HG02973 (cell line): Measurements from ENCODE around the gene STK10.

Experiments
- ATAC-seq: cut with Tn5 transposase; IDR thresholded peaks from one replicate; pipeline ENCODE4 v1.9.1; 2021; ENCODE audit warnings: moderate library complexity; ENCODE audit not compliant: unreplicated experiment

Gene STK10

DNA sequence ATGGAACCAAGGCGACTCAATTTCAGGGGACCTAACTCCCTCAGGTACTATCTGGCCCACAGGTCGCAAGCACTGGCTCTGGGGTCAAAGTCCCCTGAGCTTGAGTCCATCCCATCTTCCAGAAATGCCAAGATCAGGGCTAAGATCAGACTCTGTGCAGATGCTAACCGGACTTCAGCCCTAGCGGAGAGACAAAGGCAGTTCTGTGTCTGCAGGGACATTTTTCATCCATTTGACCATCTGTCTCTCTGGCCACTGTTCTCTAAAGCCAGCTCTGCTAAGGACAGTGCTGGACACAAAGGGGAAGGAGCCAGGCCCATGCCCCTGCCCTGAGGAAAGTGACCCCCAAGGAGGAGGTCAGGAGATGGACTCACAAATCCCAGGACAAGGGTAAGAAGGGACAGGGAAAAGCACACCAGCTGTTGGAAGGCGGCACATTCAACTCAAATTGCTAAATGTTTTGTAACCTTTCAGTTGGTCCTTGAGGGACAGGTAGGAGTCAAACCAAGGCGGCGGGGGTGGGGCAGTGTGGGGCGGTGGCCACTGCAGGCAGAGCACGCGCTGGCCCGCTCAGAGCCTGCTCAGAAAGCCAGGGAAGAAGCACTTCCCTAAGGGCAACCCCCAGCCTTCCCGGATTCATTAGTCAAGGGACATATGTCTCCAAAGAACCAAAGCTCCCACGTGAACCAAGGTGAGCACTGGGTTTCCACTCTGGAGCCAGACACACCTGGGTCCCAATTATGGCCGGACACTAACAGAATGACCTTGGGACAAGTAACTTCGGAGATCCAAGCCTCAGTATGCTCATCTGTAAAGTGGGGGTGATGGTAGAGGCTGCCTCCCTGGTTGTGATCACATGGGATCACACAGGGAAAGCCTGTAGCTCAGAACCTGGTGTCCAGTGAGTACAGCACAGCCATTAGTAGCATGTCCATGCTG lies 42.8 kb downstream of the STK10 start:
- ATAC-seq: no peak

- ATAC-seq: no peak
Observed at GRCh38 chr5:172144291-172144815, 43.7 kb downstream of the STK10 start.

GRCh38 chr5:172143875-172144274 lies 44.1 kb downstream of the STK10 start:
- no peak for ATAC-seq

GRCh38 chr5:172142709-172143215 lies 45.3 kb downstream of the STK10 start:
- no peak for ATAC-seq

GRCh38 chr5:172141949-172142319 lies 46.1 kb downstream of the STK10 start:
- ATAC-seq: no peak

DNA sequence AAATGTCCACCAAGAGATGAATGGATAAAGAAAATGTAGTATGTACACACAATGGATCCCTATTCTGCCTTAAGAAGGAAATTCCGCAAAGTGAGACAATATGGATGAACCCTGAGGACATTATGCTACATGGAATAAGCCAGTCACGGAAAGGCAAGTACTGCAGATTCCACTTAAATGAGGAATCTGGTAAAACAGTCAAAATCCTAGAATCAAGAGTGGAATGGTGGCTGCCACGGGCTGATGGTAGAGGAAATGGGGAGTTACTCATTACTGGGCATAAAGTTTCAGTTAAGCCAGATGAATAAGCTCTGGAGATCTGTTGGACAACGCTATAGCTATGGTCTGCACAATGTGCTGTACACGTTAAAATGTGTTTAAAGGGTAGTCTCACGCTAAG lies 47.2 kb downstream of the STK10 start:
- ATAC-seq: no peak

DNA sequence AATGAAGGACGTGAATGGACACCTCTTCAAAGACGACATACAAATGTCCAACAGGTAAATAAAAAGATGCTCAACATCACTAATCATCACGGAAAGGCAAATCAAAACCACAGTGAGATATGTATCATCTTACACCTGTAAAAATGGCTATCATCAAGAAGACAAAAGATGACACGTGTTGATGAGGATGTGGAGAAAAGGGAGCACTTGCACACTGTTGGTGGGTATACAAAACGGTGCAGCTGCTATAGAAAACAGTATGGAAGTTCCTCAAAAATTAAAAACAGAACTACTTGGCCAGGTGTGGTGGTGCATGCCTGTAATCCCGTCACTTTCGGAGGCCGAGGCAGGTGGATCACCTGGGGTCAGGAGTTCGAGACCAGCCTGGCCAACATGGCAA lies 47.9 kb downstream of the STK10 start:
- ATAC-seq: no peak

- ATAC-seq: no peak
Observed at GRCh38 chr5:172137046-172137445, 51.0 kb downstream of the STK10 start.

- no peak for ATAC-seq
Observed at GRCh38 chr5:172133359-172134029, 54.5 kb downstream of the STK10 start.

DNA sequence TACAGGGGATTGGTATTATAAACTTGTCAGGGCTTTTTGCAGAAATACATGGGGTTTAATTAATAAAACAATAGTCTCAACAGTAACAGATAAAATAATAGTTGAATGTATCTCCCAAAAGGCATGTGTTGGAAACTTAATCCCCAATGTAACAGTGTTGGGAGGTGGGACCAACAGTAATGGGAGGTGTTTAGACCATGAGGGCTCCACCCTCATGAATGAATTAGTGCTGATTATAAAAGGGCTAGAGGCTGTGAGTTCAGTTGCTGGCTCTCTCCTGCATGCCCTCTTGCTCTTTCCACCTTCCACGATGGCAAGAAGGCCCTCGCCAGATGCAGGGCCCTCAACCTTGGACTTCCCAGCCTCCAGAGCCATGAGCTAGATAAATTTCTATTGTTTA lies 56.3 kb downstream of the STK10 start:
- ATAC-seq: no peak

GRCh38 chr5:172129256-172129910 lies 58.6 kb downstream of the STK10 start:
- ATAC-seq: no peak

DNA sequence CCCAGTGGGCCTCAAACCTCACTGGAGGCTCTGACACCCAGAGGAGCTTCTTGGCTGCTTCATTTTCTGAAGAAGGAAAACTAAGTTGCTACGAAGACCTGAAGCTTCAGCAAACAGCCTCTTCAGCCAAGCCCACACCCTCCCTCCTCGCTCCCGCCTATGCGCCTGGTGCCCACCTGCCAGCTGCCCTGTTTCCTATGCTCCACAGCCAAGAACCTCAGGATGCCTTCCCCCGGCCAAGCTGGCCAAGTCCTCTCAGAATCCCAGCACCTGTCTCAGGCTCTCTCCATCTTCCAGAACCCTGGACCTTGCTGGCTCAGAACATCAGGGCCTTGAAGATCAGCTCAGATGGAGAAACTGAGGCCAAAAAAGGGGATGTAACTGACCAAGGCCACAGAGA lies 60.4 kb downstream of the STK10 start:
- ATAC-seq: no peak

DNA sequence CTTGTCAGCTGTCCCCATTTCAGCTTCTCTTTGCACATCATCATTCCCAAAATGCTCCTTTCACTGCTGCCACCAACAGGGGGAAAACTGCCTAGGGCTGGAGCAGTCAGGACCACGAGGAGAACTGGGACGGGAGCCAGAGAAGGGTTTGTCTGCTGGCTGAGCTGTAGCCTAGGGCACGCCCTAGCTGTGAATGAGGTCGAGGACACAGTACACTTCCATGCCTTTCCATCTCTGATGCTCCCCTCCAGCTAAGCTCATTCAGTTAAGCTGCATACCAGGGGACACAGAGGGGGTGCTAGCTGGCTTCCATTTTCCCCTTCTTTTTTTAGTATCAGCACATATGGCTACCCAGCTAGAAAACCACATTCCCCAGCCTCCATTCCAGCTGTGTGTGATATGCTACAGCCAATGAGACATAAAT lies 64.7 kb downstream of the STK10 start:
- ATAC-seq: no peak

DNA sequence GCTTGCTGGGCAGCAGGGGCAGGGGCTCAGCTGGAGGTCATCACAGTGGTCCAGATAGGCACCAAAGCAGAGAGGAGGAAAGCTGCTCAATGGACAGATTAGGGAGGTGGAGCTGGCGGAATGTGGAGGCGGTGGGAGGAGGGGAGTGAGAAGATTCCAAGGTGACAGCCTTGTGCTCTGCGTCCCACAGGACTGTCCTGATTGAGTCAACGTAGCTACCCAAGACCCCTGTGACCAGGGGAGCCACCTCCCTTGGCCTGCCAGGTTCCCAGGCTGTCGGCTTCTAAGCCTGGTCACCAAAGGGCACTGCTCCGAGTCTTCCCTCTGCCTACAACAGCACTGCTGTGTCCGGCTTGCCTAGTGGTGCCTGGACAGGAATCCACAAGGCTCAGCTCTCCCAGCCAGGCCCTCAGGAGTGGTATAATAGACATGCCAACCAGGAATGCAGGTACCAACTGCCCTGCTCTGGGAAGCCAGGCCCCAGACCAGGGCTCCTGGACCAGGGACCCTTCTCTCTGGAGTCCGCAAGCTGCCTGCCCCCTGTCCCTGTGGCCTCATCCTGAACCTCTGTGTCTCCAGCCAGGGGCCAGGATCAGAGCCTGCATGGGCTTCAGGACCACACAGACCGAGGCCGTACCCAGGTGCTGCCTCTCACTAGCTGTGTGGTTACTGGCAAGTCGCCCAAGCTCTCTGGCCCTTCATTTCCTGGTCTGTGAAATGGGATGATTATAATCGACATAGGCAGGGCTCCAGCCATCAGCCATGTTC lies 67.9 kb downstream of the STK10 start:
- no peak for ATAC-seq

DNA sequence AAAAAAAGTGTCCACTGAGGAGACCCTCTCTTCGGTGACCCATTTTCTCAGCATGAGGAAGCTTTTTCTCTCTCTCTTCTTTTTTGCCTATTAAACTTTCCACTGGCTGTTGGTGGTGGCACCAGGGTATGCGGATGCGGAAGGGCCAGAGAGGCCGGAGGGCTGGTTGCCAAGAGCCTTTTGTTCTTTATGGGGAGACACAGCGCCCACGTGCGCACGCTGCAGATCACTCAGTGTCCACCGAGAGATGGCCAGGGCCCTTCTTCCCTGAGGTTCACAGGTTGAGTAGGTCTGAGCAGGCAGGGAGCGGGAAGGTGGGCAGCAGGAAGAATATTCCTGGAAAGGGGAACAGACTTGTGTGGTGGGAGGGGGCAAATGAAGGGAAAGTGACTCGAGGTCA lies 69.1 kb downstream of the STK10 start:
- ATAC-seq: no peak

GRCh38 chr5:172117977-172118701 lies 69.9 kb downstream of the STK10 start:
- ATAC-seq: no peak

DNA sequence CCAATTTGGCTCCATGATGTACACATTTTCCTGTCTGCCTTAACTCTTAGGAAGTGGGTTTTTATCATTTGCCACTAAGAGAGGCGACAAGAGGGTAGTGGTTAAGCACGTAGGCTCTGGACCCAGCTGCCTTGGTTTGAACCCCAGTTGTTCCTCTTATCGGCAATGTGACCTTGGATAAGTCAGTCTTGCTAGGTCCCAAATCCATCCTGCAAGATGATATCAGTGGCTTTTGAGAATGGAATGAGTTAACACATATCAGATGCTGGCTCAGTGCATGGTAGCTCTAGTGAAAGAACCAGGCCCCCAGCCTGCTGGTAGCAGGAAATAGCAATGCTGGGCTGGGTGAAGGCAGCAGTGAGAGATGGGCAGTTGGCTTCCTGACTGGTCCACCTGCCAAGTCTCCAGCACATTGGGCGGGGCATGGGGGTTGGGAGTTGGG lies 72.5 kb downstream of the STK10 start:
- ATAC-seq: no peak

GRCh38 chr5:172114875-172115422 lies 73.1 kb downstream of the STK10 start:
- ATAC-seq: peak; percentile 51

DNA sequence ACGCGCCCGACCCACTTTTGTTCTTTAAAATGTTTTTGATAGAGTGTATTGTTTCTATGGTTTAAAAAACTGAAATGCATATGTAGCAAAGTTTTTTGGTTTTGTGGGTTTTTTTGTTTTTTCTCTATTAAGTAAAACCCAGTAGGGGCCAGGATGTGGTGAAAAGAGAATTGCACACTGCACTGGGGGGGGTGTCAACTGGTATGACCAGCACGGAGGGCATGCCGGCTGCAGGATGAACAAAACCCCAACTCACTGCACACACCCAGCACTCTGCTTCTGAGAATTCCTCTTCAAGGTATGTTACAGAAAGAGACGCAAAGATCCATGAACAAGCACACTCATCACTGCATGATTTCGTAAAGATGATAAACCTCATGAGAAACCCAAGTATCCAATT lies 75.0 kb downstream of the STK10 start:
- no peak for ATAC-seq

DNA sequence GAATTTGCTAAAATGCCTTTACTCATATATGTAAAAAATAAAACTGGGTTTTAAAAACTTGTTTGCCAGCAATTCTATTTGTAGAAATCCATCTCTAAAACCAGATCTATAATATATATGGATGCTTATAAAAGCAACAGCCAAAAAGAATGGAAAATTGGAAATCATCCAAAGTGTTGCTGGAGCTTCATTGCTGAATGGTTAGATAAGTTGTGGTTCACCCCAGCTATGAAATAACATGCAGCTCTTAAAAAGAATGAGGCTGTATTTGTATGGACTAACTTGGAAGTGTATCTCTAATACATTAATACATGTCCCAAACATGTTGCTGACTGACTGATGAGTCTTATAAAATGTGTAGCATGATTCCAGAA lies 76.2 kb downstream of the STK10 start:
- no peak for ATAC-seq
